Measurements from ENCODE around the gene CTTNBP2. TPM values are rescaled to one million over a fixed set of nuclear protein-coding genes. Genes with fewer than 3 reads are reported as not detected.

Gene CTTNBP2
- total and polyA plus RNA-seq, 2 of the 4 experiments (the other 2 are of a cell fraction), result 6.6 to 11.3 TPM

DNA sequence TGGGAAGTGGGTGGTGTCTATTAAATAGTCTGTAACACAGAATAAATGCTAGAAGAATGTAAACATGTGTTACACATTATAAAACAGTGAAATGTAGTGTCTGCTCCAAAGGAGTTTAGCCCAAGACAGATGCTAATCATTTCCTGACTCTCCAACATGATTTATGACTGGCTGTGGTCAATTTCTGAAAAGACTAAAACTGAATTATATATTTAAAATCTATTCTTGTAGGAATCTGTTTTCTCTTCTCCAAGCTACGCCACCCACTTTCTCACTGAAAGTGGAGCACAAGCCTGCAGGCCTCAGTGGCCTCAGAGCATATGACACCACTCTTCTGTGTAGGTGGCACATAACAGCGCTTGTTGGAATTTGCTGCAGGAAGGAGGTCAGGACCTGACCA lies 44.4 kb downstream of the CTTNBP2 start:
- Histone ChIP-seq H3K27me3 (ENCODE audit: control insufficient read depth, insufficient read depth, low read length) (no peaks in the 10 kb centered on the region), H3K27ac (ENCODE audit: insufficient read depth, low read length) (no peak overlapping the region), H4K20me1 (ENCODE audit: insufficient read depth, low read length) (peaks cover 4% of the 10 kb centered on the region; the same call in 1 of the 2 replicates), H2BK15ac (ENCODE audit: low read depth, low read length) (peak overlapping the region; percentile 57; the same call in 1 of the 3 replicates), H3K4ac (ENCODE audit: low read depth, low read length) (peak overlapping the region; percentile 44), H4K91ac (ENCODE audit: insufficient read depth, low read depth, low read length) (peak overlapping the region; percentile 48; the same call in 1 of the 2 replicates), H3K4me3 (ENCODE audit: insufficient read depth, low read depth, low read length) (no peak overlapping the region), H3K14ac (replicated peaks; ENCODE audit: low read depth, low read length) (0 out of 2 replicates have a peak overlapping the region, but pooled peaks have one; percentile 7), H3K56ac (ENCODE audit: extremely low read depth, insufficient read depth, low read length) (no peak overlapping the region), H3K36me3 (ENCODE audit: control insufficient read depth, insufficient read depth, low read length) (no peaks in the 10 kb centered on the region), H3K4me2 (ENCODE audit: low read depth, low read length) (peak overlapping the region; percentile 44; the same call in 1 of the 2 replicates), H2BK20ac (ENCODE audit: low read depth, low read length) (no peak overlapping the region; the same call in 1 of the 2 replicates), H3K9ac (ENCODE audit: low read depth, low read length) (no peak overlapping the region), H2AK9ac (replicated peaks; ENCODE audit: low read depth, low read length, poor library complexity) (peak overlapping the region; percentile 48), H2AK5ac (ENCODE audit: low read depth, low read length) (peak overlapping the region; percentile 47; the same call in 1 of the 2 replicates), H2BK120ac (ENCODE audit: low read depth, low read length) (peak overlapping the region; percentile 59), H3K18ac (ENCODE audit: low read depth, low read length) (0 out of 2 replicates have a peak overlapping the region, but pooled peaks have one; percentile 61), H2AFZ (replicated peaks; ENCODE audit: low read length, poor library complexity) (no peak overlapping the region), H3K9me1 (ENCODE audit: insufficient read depth, low read length) (peaks cover 8% of the 10 kb centered on the region), H2BK5ac (ENCODE audit: low read depth, low read length, poor library complexity, severe bottlenecking) (no peak overlapping the region), H3K9me3 (ENCODE audit: control insufficient read depth, insufficient read depth, low read length) (no peaks in the 10 kb centered on the region), H3K23ac (ENCODE audit: low read depth, low read length) (no peak overlapping the region), H3K4me1 (ENCODE audit: control insufficient read depth, insufficient read depth, low read length) (peaks cover 10% of the 10 kb centered on the region), H3K79me1 (ENCODE audit: low read depth in 1 of 2, low read length in 2 of 2) (peaks cover 0 to 21% of the 10 kb centered on the region in 2 experiments; a peak in 2 of 4 replicates), H4K5ac (ENCODE audit: low read depth, low read length) (no peak overlapping the region; the same call in 1 of the 2 replicates), H4K8ac (ENCODE audit: low read depth in 2 of 2, low read length in 2 of 2) (peak overlapping the region in 1 of 2 experiments; percentile 49; a peak in 1 of 4 replicates)
- POLR2A ChIA-PET (ENCODE audit: unreplicated experiment), result no interaction called here
- BruUV-seq (replicated peaks), result no TSS peak
- CTCF ChIA-PET, result no interaction called here
- no peak for TF ChIP-seq MAZ (IDR thresholded peaks at IDR 0.05; ENCODE audit: borderline replicate concordance, low read depth, low read length)
- no peak for TF ChIP-seq NFE2L2 (IDR thresholded peaks at IDR 0.05; ENCODE audit: low read depth, low read length)
- no peak for TF ChIP-seq RAD21 (IDR thresholded peaks at IDR 0.05; ENCODE audit: low read length)
- no peak for TF ChIP-seq CEBPB (IDR thresholded peaks at IDR 0.05; ENCODE audit: low read depth, low read length)
- TF ChIP-seq FOS (IDR thresholded peaks at IDR 0.05; ENCODE audit: low read depth, low read length), result no peak
- TF ChIP-seq, protein P1, sequence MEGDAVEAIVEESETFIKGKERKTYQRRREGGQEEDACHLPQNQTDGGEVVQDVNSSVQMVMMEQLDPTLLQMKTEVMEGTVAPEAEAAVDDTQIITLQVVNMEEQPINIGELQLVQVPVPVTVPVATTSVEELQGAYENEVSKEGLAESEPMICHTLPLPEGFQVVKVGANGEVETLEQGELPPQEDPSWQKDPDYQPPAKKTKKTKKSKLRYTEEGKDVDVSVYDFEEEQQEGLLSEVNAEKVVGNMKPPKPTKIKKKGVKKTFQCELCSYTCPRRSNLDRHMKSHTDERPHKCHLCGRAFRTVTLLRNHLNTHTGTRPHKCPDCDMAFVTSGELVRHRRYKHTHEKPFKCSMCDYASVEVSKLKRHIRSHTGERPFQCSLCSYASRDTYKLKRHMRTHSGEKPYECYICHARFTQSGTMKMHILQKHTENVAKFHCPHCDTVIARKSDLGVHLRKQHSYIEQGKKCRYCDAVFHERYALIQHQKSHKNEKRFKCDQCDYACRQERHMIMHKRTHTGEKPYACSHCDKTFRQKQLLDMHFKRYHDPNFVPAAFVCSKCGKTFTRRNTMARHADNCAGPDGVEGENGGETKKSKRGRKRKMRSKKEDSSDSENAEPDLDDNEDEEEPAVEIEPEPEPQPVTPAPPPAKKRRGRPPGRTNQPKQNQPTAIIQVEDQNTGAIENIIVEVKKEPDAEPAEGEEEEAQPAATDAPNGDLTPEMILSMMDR (conservative IDR thresholded peaks at IDR 0.05; ENCODE audit: low read depth, low read length), result no peak
- TF ChIP-seq, protein P2, sequence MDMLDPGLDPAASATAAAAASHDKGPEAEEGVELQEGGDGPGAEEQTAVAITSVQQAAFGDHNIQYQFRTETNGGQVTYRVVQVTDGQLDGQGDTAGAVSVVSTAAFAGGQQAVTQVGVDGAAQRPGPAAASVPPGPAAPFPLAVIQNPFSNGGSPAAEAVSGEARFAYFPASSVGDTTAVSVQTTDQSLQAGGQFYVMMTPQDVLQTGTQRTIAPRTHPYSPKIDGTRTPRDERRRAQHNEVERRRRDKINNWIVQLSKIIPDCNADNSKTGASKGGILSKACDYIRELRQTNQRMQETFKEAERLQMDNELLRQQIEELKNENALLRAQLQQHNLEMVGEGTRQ (IDR thresholded peaks at IDR 0.05; ENCODE audit: low read depth, low read length), result no peak
- TF ChIP-seq RFX5 (IDR thresholded peaks at IDR 0.05; ENCODE audit: low read depth, low read length), result no peak
- TF ChIP-seq, protein P3, sequence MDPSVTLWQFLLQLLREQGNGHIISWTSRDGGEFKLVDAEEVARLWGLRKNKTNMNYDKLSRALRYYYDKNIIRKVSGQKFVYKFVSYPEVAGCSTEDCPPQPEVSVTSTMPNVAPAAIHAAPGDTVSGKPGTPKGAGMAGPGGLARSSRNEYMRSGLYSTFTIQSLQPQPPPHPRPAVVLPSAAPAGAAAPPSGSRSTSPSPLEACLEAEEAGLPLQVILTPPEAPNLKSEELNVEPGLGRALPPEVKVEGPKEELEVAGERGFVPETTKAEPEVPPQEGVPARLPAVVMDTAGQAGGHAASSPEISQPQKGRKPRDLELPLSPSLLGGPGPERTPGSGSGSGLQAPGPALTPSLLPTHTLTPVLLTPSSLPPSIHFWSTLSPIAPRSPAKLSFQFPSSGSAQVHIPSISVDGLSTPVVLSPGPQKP (IDR thresholded peaks at IDR 0.05; ENCODE audit: borderline replicate concordance, low read depth, low read length), result no peak
- no peak for TF ChIP-seq BHLHE40 (IDR thresholded peaks at IDR 0.05; ENCODE audit: low read depth, low read length)
- TF ChIP-seq MXI1 (IDR thresholded peaks at IDR 0.05; ENCODE audit: borderline replicate concordance, low read depth, low read length), result no peak
- TF ChIP-seq POLR2A (IDR thresholded peaks at IDR 0.05; ENCODE audit: low read depth, low read length), result no peak
- no peak for TF ChIP-seq SMC3 (IDR thresholded peaks at IDR 0.05; ENCODE audit: low read depth, low read length)
- TF ChIP-seq MAFK (IDR thresholded peaks at IDR 0.05; ENCODE audit: low read depth, low read length), result no peak
- TF ChIP-seq RCOR1 (IDR thresholded peaks at IDR 0.05; ENCODE audit: insufficient replicate concordance, low read length), result no peak
- no peak for TF ChIP-seq CHD1 (IDR thresholded peaks at IDR 0.05; ENCODE audit: low read depth, low read length)
- dilution Hi-C loops (cut with HindIII; ENCODE audit: low sequenced_read_pairs, unreplicated experiment) (no loop called here), in situ Hi-C loops (cut with MboI; ENCODE audit: low sequenced_read_pairs) (no loop called here), intact Hi-C loops (cut with micrococcal nuclease) (no loop called here)
- DNase-seq, result no peak
- peak; percentile 5; the same call in 1 of the 2 replicates for ATAC-seq (ENCODE audit: low read depth)
- WGBS, 2 experiments (ENCODE audit: extremely low coverage in 2 of 2, insufficient read length in 1 of 2), result no CpG with 5 or more reads among the region's 2 CpGs
